Stimulated activated CD8-positive, alpha-beta memory T cell treated with anti-CD3 and anti-CD28 coated beads, Interleukin-15, amount 100 ng/mL, for 4 hours (primary cell): ENCODE results near the gene GAPT.
A peak's percentile ranks its signal among the peaks of the same experiment; 100 is the strongest.

Experiments used
- DNase-seq, 2 donors: peaks; one replicate each; pipeline ENCODE4 v3.0.0-alpha.2; 2020; ENCODE audit warnings: low read depth in 2 of 2

GAPT gene

GRCh38 chr5:58491216-58491892 lies at the start of gene GAPT:
GAPT (plus strand) TSS chr5:58491435; CDS start chr5:58494537, 3,102 bp downstream.
- DNase-seq = no peak

- no peak for DNase-seq
Observed at GRCh38 chr5:58444805-58445204, 46.4 kb upstream of the GAPT start.

- no peak for DNase-seq
Observed at GRCh38 chr5:58446024-58446423, 45.2 kb upstream of the GAPT start.

- no peak for DNase-seq
Observed at GRCh38 chr5:58447226-58447625, 44.0 kb upstream of the GAPT start.

GRCh38 chr5:58450018-58450417 lies 41.2 kb upstream of the GAPT start:
- DNase-seq = no peak

- DNase-seq = no peak
Observed at GRCh38 chr5:58450811-58451629, 40.2 kb upstream of the GAPT start.

DNA sequence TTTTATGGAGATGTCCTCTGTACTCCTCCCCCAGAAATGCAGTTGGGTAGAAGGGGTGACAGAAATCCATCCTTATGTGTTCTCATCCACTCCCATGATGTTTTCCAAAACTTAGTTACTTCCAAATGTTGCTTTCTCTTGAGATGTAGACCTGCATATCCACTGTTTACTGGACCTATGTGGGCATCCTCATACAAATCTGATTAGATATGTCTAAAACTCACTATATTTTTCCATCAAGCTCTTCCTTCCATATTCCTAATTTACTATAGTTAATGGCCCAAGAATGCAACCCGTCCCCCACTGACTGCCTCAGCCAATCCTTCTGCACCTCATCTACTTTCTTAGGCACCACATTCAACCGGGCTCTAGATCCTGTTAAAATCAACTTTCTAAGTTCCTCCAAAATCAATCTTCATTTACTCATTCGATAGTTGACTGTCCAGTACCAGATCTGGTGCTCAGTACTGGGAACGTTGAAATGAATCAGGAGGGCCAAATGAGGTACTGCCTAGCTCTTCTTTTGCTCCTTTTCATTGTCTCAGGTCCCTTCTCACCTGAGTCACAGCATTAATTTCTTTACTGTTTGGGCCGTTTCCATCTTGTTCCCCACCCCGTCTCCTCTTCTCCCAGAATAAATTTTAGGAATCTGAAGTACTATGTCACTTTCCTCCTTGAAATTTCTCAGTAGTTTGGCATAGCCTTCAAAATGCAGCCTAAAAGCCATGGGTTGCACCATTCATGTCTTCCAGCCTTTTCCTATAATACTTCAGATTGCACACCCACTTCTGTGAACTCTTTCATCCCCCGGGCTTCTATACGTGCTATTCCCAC lies 39.3 kb upstream of the GAPT start:
- no peak for DNase-seq

DNA sequence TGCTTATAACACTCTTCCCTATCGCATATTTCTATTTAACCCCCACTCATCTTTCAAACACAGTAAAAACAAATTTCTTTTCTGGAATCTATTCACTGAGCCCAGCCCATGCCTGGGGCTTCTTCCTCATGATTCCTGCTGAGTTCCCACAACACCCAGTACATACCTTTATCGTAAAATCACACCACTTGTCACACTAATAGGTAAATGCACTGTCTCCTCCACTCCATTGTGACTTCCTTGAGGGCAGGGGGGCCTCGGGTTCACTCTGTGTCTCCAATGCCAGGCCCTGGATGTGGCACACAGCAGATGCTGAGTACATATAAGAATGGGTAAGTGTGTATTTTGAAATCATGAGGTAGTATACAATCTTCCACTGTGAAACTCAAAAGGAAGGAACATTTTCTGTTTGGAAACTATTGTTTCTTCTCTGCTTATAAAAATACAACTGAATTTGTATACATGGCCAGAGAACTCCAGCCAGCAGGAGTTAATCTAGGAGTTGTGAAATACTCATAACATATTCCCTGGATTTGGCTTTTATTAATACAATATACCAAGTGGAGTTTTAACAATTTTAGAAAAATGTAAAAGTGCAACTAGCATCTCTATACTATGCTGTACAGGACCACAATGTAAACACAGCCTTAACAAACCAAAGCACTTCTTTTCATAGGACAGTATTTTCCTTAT lies 38.5 kb upstream of the GAPT start:
- DNase-seq = no peak

DNA sequence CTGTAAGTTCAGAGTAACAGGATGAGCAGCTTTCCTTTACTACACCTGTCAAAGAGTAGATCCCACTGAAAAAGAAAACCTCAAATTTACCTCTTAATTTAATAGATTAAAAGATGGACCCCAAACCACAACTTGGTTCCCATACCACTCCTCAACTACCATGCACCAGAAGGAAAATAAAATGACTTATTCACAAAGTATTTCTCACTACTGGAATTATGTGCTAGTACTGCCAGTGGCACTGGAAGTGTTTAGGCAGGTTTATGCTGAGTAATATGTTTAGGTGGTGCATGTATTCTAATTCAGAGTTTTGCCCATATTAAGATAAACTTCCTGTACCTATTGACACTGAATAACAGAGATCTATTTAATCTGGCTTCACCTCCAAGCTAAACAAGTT lies 37.9 kb upstream of the GAPT start:
- no peak for DNase-seq

GRCh38 chr5:58454025-58454424 lies 37.2 kb upstream of the GAPT start:
- DNase-seq = no peak

DNA sequence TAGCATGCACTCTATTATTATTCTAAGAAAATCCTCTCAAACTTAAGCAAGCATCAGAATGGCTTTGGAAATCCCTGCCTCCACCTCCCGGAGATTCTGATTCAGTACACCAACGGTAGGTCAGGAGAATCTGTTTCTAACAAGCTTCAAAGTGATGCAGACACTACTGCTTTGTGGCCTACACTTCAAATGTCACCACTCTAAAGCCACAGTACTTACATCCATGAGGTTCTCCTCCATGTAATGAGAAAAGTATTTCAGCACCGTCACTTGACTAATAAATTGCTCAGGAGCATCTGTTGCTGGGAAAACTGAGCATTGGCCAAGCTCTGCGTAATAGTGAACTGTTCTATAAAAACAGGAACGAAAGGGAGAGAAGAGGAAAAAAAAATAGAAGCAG lies 36.2 kb upstream of the GAPT start:
- no peak for DNase-seq

DNA sequence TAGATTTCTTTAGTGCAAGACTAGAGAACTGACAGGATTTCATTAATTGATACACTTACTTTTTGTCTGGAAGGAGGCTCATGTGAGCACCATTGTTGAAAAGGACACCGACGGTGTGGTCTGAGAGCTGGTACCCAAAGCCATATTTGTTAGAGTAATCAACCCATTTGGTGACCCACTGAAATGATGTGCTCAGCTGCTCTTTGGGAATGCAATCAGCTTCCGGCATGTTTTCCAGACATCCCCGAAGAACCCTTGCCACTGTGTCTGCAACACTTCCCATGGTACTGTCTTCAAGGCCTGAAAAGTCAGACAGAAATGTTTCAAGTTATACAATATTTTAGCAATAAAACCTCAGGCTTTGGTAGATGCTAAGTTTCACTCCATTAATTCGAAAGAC lies 35.8 kb upstream of the GAPT start:
- no peak for DNase-seq

DNA sequence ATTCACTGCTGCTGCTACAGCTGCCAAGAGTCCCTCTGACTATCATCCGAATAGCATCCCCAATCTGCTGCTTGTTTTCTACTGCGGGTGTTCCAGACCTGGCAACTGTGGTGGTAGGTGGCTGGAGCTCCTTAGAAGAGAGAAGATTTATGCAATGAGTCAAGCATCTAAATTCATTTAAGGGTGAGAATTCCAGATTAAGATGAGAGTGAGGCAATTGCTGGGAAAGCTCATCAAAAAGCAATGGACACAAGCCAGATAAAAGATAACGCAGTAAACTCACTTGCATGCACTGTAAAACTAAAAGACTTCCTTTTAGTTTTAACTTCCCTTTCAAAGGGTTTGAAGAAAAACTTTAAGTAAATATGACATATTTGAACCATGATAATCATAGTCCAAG lies 35.2 kb upstream of the GAPT start:
- DNase-seq = no peak

GRCh38 chr5:58456486-58456885 lies 34.7 kb upstream of the GAPT start:
- no peak for DNase-seq

GRCh38 chr5:58457050-58457449 lies 34.2 kb upstream of the GAPT start:
- no peak for DNase-seq

GRCh38 chr5:58458141-58458742 lies 33.0 kb upstream of the GAPT start:
- DNase-seq = no peak

DNA sequence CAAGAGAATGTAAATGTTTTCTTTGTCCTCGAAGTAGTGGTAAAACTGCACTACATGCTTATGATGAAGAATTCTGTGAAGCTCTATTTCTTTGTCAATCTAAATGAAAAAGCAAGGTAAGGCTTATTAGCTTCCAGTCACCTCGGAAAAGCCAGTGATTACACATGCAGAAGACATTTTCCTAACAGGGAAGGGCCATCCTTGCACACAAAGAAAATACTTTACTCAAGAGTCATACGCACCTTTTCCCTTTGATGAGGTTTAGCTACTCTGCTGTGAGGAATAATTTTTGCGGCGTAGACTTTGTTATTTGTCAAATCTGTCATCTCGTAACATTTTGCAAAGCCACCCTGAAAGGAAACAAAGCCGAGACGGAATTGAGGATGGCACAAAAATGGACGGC lies 32.5 kb upstream of the GAPT start:
- DNase-seq = no peak

DNA sequence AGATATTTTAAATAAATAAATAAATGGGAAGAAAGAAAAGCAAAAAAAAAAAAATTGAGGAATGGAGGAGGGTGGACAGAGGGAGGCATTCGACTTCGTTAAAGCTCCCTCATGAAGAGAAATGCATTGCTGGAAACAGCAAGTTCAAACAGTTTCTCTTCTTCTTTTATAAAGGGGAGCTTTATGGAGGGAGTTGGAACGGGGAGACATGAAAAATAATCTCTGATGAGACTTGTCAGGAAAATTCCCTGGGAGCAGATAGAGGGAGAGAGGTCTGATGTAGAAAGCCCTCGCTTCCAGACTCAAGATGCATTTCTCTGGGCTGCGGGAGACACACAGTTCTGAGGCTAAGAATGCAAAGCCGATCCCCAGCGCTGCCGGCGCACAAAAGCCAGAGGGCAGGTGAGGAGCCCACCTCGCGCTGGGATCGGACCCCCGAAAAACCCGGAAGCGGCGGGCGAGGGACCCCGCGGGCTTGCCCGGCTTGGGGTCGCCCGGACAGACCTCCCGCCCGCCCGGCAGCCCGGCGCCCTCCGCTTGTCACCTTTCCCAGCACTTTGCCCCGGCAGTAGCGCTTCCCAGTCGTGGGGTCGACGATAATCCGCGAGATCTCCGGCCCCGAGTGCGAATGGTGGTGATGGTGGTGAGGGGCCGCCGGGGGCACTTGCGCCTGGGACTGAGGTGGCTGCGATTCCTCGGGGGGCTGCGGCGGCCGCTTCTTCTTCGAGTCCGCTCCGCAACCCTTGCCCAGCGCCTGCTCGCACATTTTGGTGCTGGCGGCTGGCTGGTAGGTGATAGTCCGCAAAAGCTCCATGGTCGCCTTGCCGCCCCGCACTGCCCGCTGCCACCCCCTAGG lies 31.9 kb upstream of the GAPT start:
- DNase-seq = peak in 1 of 2 donors; percentile 7

- DNase-seq = peak; percentile 73 to 82
Observed at GRCh38 chr5:58460002-58460731, 31.1 kb upstream of the GAPT start, which contains the start of gene PLK2. PLK2 (minus strand) TSS chr5:58460086; CDS start chr5:58459959, 127 bp downstream.
